ENCODE measurements around the gene MCRIP2. TPM values are rescaled to one million over a fixed set of nuclear protein-coding genes. Genes with fewer than 3 reads are reported as not detected.

MCRIP2 gene
- total and polyA plus RNA-seq, 9 of the 15 experiments (the other 6 are each of a cell fraction or from before 2014, with no cell fraction given) = 0.80 to 120 (median 35.2) TPM

- TF ChIP-seq SOX6 (IDR thresholded peaks at IDR 0.05) (no peak), CBX2 (IDR thresholded peaks at IDR 0.05; ENCODE audit: insufficient read depth, low read length, poor library complexity, severe bottlenecking) (no peak), ZSCAN32 (CRISPR knock-in tag; IDR thresholded peaks at IDR 0.05) (no peak), BRCA1 (IDR thresholded peaks at IDR 0.05) (no peak), BRCA1 (CRISPR knock-in tag; IDR thresholded peaks at IDR 0.05) (no peak), MGA (IDR thresholded peaks at IDR 0.05) (peak; percentile 42), NCOR1 (IDR thresholded peaks at IDR 0.05) (no peak), ILK (tag; IDR thresholded peaks at IDR 0.05; ENCODE audit: borderline replicate concordance, low read depth) (no peak), MLLT1 (IDR thresholded peaks at IDR 0.05) (peak in 1 of 2 experiments; percentile 91; a peak in 1 of 4 replicates), MTA2 (IDR thresholded peaks at IDR 0.05; ENCODE audit: low read depth) (no peak), BHLHE40 (IDR thresholded peaks at IDR 0.05; ENCODE audit: low read length) (no peak), ZNF699 (CRISPR knock-in tag; IDR thresholded peaks at IDR 0.05; ENCODE audit: insufficient replicate concordance) (no peak), IRF2 (CRISPR knock-in tag; IDR thresholded peaks at IDR 0.05) (no peak), CHD2 (IDR thresholded peaks at IDR 0.05; ENCODE audit: low read depth, low read length) (no peak), ZNF146 (CRISPR knock-in tag; IDR thresholded peaks at IDR 0.05; ENCODE audit: unreplicated experiment) (no peak)
Measured at GRCh38 chr16:627454-628239, 14.0 kb upstream of the MCRIP2 start (continued).
